Fibroblast of lung (primary cell): ENCODE data around the gene QARS1. TPM values are rescaled to one million over a fixed set of nuclear protein-coding genes. Genes with fewer than 3 reads are reported as not detected.

Experiments
- DNase-seq, 2 donors: peaks; one replicate each; pipeline versions ENCODE4 v3.0.0 to v3.0.0-alpha.2; 2010; ENCODE audit warnings: low read depth in 2 of 2
- H2AFZ ChIP-seq: 2 replicates; pipeline ENCODE4 v1.5.1; 2012; ENCODE audit warnings: low read length, control low read depth, inconsistent platforms
- H3K27ac ChIP-seq: 2 replicates; pipeline ENCODE4 v1.5.1; 2011; ENCODE audit warnings: low read length, control low read depth; ENCODE audit not compliant: insufficient read depth
- H3K27me3 ChIP-seq: 2 replicates; pipeline ENCODE4 v1.5.1; 2011; ENCODE audit warnings: mild to moderate bottlenecking, low read length; ENCODE audit not compliant: control insufficient read depth, insufficient read depth
- H3K36me3 ChIP-seq: 2 replicates; pipeline ENCODE4 v1.5.1; 2011; ENCODE audit warnings: low read length; ENCODE audit not compliant: control insufficient read depth, insufficient read depth
- H3K4me1 ChIP-seq: 2 replicates; pipeline ENCODE4 v1.5.1; 2011; ENCODE audit warnings: low read length; ENCODE audit not compliant: control insufficient read depth, insufficient read depth; ENCODE audit errors: extremely low read depth
- H3K4me2 ChIP-seq: 2 replicates; pipeline ENCODE4 v1.5.1; 2011; ENCODE audit warnings: low read length, control low read depth; ENCODE audit not compliant: insufficient read depth; ENCODE audit errors: extremely low read depth
- H3K4me3 ChIP-seq, 4 experiments: fragments of 200-600 bp in 1 of 4; sonication (generic) in 1 of 4; replicated peaks in 1 of 4; 2 replicates each; pipeline ENCODE4 v1.5.1; 2011 to 2016; ENCODE audit warnings: low read length in 4 of 4, low read depth in 3 of 4, mild to moderate bottlenecking in 3 of 4, control low read depth in 2 of 4, inconsistent platforms in 1 of 4, mixed read lengths in 1 of 4; ENCODE audit not compliant: insufficient read depth in 1 of 4; ENCODE audit errors: control extremely low read depth in 1 of 4
- H3K79me2 ChIP-seq: 2 replicates; pipeline ENCODE4 v1.5.1; 2012; ENCODE audit warnings: mild to moderate bottlenecking, low read length, inconsistent platforms; ENCODE audit not compliant: control insufficient read depth, insufficient read depth
- H3K9ac ChIP-seq: 2 replicates; pipeline ENCODE4 v1.5.1; 2011; ENCODE audit warnings: mild to moderate bottlenecking, low read length, control low read depth; ENCODE audit not compliant: insufficient read depth
- H3K9me3 ChIP-seq: 2 replicates; pipeline ENCODE4 v1.5.1; 2012; ENCODE audit warnings: low read depth, low read length; ENCODE audit not compliant: control insufficient read depth, insufficient read depth
- H4K20me1 ChIP-seq: 2 replicates; pipeline ENCODE4 v1.5.1; 2011; ENCODE audit warnings: low read length; ENCODE audit not compliant: control insufficient read depth, insufficient read depth; ENCODE audit errors: extremely low read depth
- CTCF ChIP-seq, 2 donors: IDR thresholded peaks in 1 of 2; conservative IDR thresholded peaks in 1 of 2; 1 replicate in 1 of 2; 2 replicates in 1 of 2; pipeline ENCODE4 v1.5.1; 2011 to 2012; ENCODE audit warnings: low read length in 2 of 2, control low read depth in 1 of 2, inconsistent platforms in 1 of 2, low read depth in 1 of 2, mild to moderate bottlenecking in 1 of 2
- EZH2 ChIP-seq: IDR thresholded peaks from 2 replicates; pipeline ENCODE4 v1.5.1; 2012; ENCODE audit warnings: low read length, control low read depth, mild to moderate bottlenecking; ENCODE audit errors: missing control alignments
- polyA plus RNA-seq, 2 donors: library from polyadenylated mRNA; depleted of rRNA in 1 of 2; stranded (reverse) in 1 of 2; unstranded in 1 of 2; fragments of >200 nt; gene quantifications; 2 replicates each; pipeline ENCODE4 v1.2.1, GENCODE V29; 2011 to 2012; ENCODE audit warnings: missing spikeins in 1 of 2
- total RNA-seq: library from RNA; depleted of rRNA; stranded (reverse); fragments of >200 nt; gene quantifications from 2 replicates; pipeline ENCODE4 v1.2.1, GENCODE V29; 2014

QARS1 gene
- total and polyA plus RNA-seq, 2 donors (not counting 1 experiment from before 2014, with no cell fraction given): 164 to 304 TPM

GRCh38 chr3:49122886-49123545, 18.5 kb upstream of the QARS1 start:
- Histone ChIP-seq H3K9me3 (no peaks in the 10 kb centered on the region), H3K27me3 (no peaks in the 10 kb centered on the region), H3K4me1 (peaks cover 9% of the 10 kb centered on the region), H2AFZ (no peak overlapping the region), H3K79me2 (peaks cover 16% of the 10 kb centered on the region), H3K36me3 (peaks cover 36% of the 10 kb centered on the region), H3K4me2 (no peak overlapping the region), H4K20me1 (no peaks in the 10 kb centered on the region), H3K27ac (no peak overlapping the region), H3K9ac (no peak overlapping the region), H3K4me3 (no peak overlapping the region)
- TF ChIP-seq EZH2: no peak
- no peak for TF ChIP-seq CTCF (conservative IDR thresholded peaks at IDR 0.05 in 1 of 2, IDR thresholded peaks at IDR 0.05 in 1 of 2; ENCODE audit: low read depth in 1 of 2, low read length in 2 of 2)
- no peak for DNase-seq

- Histone ChIP-seq H3K27ac (no peak overlapping the region), H4K20me1 (no peaks in the 10 kb centered on the region), H3K4me1 (peaks cover 9% of the 10 kb centered on the region), H3K4me3 (no peak overlapping the region), H3K9me3 (no peaks in the 10 kb centered on the region), H3K27me3 (no peaks in the 10 kb centered on the region), H2AFZ (no peak overlapping the region), H3K9ac (no peak overlapping the region), H3K4me2 (no peak overlapping the region), H3K36me3 (peaks cover 40% of the 10 kb centered on the region), H3K79me2 (peaks cover 16% of the 10 kb centered on the region)
- TF ChIP-seq EZH2 (no peak), CTCF (conservative IDR thresholded peaks at IDR 0.05 in 1 of 2, IDR thresholded peaks at IDR 0.05 in 1 of 2; ENCODE audit: low read depth in 1 of 2, low read length in 2 of 2) (no peak)
- DNase-seq: no peak
These were observed 17.9 kb upstream of the QARS1 start for GRCh38 chr3:49122451-49122850.

GRCh38 chr3:49122022-49122421, 17.5 kb upstream of the QARS1 start:
- no peak for DNase-seq
- Histone ChIP-seq H3K79me2 (peaks cover 16% of the 10 kb centered on the region), H4K20me1 (no peaks in the 10 kb centered on the region), H3K4me3 (no peak overlapping the region), H3K4me2 (no peak overlapping the region), H3K27me3 (no peaks in the 10 kb centered on the region), H2AFZ (no peak overlapping the region), H3K27ac (no peak overlapping the region), H3K9ac (no peak overlapping the region), H3K4me1 (peaks cover 9% of the 10 kb centered on the region), H3K36me3 (peaks cover 44% of the 10 kb centered on the region), H3K9me3 (no peaks in the 10 kb centered on the region)
- TF ChIP-seq CTCF (conservative IDR thresholded peaks at IDR 0.05 in 1 of 2, IDR thresholded peaks at IDR 0.05 in 1 of 2; ENCODE audit: low read depth in 1 of 2, low read length in 2 of 2) (no peak), EZH2 (no peak)
